CD4-positive, alpha-beta T cell treated with Interleukin-4 for 4 hours (primary cell): ENCODE results near the gene SEPHS2.
"Not testable (repeated sequence)": the region's sequence is repeated elsewhere in the genome, so short reads cannot be mapped to it uniquely, and the experiment has no call there.

Source experiments
- DNase-seq: peaks from one replicate; pipeline ENCODE4 v3.0.0-alpha.2; 2020

Gene SEPHS2

GRCh38 chr16:30397056-30397455, 48.6 kb downstream of the SEPHS2 start:
- no peak for DNase-seq

GRCh38 chr16:30396627-30397026, 49.0 kb downstream of the SEPHS2 start:
- not testable (repeated sequence) for DNase-seq

- DNase-seq, result no peak
Measured at GRCh38 chr16:30395992-30396585, 49.6 kb downstream of the SEPHS2 start.

GRCh38 chr16:30395155-30395991, 50.3 kb downstream of the SEPHS2 start, which contains the start of gene ZNF48:
Gene ZNF48, plus strand, starts transcription at chr16:30395420. Its CDS starts 375 bp downstream, at chr16:30395795.
- peak; percentile 64 for DNase-seq

GRCh38 chr16:30394592-30395154, 51.0 kb downstream of the SEPHS2 start:
- no peak for DNase-seq
